H9 (cell line): ENCODE data around the gene RALGPS2. TPM values are rescaled to one million over a fixed set of nuclear protein-coding genes. Genes with fewer than 3 reads are reported as not detected.

ENCODE experiments used
- DNase-seq: peaks from one replicate; pipeline ENCODE4 v3.0.0-alpha.2; 2017
- H2AFZ ChIP-seq: one replicate; pipeline ENCODE4 v1.6.1; 2013; ENCODE audit warnings: mild to moderate bottlenecking, low read length, control low read depth, moderate library complexity
- H2AK5ac ChIP-seq: 2 replicates; pipeline ENCODE4 v1.6.1; 2013; ENCODE audit warnings: low read length, control low read depth, mixed read lengths; ENCODE audit not compliant: insufficient read length
- H2BK120ac ChIP-seq: one replicate; pipeline ENCODE4 v1.6.1; 2013; ENCODE audit warnings: low read depth, mild to moderate bottlenecking, low read length, control low read depth, inconsistent platforms; ENCODE audit not compliant: poor library complexity, severe bottlenecking
- H2BK12ac ChIP-seq: 2 replicates; pipeline ENCODE4 v1.6.1; 2013; ENCODE audit warnings: low read length, control low read depth, mixed read lengths, low read depth; ENCODE audit not compliant: insufficient read length
- H2BK15ac ChIP-seq: 2 replicates; pipeline ENCODE4 v1.6.1; 2013; ENCODE audit warnings: low read depth, low read length, control low read depth
- H2BK20ac ChIP-seq: one replicate; pipeline ENCODE4 v1.6.1; 2013; ENCODE audit warnings: low read depth, mild to moderate bottlenecking, low read length, control low read depth, inconsistent platforms; ENCODE audit not compliant: poor library complexity, severe bottlenecking
- H2BK5ac ChIP-seq: 2 replicates; pipeline ENCODE4 v1.6.1; 2013; ENCODE audit warnings: low read length, control low read depth, mixed read lengths; ENCODE audit not compliant: insufficient read length
- H3K14ac ChIP-seq: 2 replicates; pipeline ENCODE4 v1.6.1; 2013; ENCODE audit warnings: low read length, control low read depth; ENCODE audit not compliant: insufficient read depth
- H3K18ac ChIP-seq: 2 replicates; pipeline ENCODE4 v1.6.1; 2013; ENCODE audit warnings: low read depth, mild to moderate bottlenecking, mixed read lengths, low read length, control low read depth; ENCODE audit not compliant: insufficient read length
- H3K23ac ChIP-seq: 2 replicates; pipeline ENCODE4 v1.6.1; 2013; ENCODE audit warnings: low read length, control low read depth, mixed read lengths, low read depth; ENCODE audit not compliant: insufficient read length
- H3K23me2 ChIP-seq: 2 replicates; pipeline ENCODE4 v1.6.1; 2013; ENCODE audit warnings: low read depth, mild to moderate bottlenecking, mixed read lengths, low read length, control low read depth; ENCODE audit not compliant: insufficient read length, poor library complexity, severe bottlenecking
- H3K27ac ChIP-seq: 2 replicates; pipeline ENCODE4 v1.5.1; 2013; ENCODE audit warnings: low read length, control low read depth, mixed read lengths, low read depth; ENCODE audit not compliant: insufficient read length
- H3K27me3 ChIP-seq: 2 replicates; pipeline ENCODE4 v1.6.1; 2013; ENCODE audit warnings: low read length, control low read depth, inconsistent platforms; ENCODE audit not compliant: insufficient read depth
- H3K4ac ChIP-seq: 2 replicates; pipeline ENCODE4 v1.6.1; 2013; ENCODE audit warnings: low read depth, mild to moderate bottlenecking, control low read depth, inconsistent platforms, low read length, moderate library complexity
- H3K4me1 ChIP-seq: 2 replicates; pipeline ENCODE4 v1.6.1; 2013; ENCODE audit warnings: low read length, control low read depth, inconsistent platforms; ENCODE audit not compliant: insufficient read depth
- H3K4me2 ChIP-seq: 2 replicates; pipeline ENCODE4 v1.6.1; 2013; ENCODE audit warnings: low read length, control low read depth, mixed read lengths; ENCODE audit not compliant: insufficient read length, insufficient read depth
- H3K56ac ChIP-seq: 2 replicates; pipeline ENCODE4 v1.6.1; 2013; ENCODE audit warnings: low read depth, mild to moderate bottlenecking, mixed read lengths, low read length, control low read depth; ENCODE audit not compliant: insufficient read length
- H3K79me1 ChIP-seq: 2 replicates; pipeline ENCODE4 v1.6.1; 2013; ENCODE audit warnings: low read depth, mild to moderate bottlenecking, moderate library complexity, low read length, control low read depth, inconsistent platforms; ENCODE audit not compliant: insufficient read depth, poor library complexity, severe bottlenecking
- H3K79me2 ChIP-seq: 2 replicates; pipeline ENCODE4 v1.6.1; 2013; ENCODE audit warnings: low read length, control low read depth, inconsistent platforms; ENCODE audit not compliant: insufficient read depth
- H3K9ac ChIP-seq: 2 replicates; pipeline ENCODE4 v1.6.1; 2013; ENCODE audit warnings: low read length, control low read depth, mixed read lengths; ENCODE audit not compliant: insufficient read length; ENCODE audit errors: extremely low read depth
- H3K9me3 ChIP-seq: one replicate; pipeline ENCODE4 v1.6.1; 2013; ENCODE audit warnings: low read depth, low read length, inconsistent platforms; ENCODE audit not compliant: control insufficient read depth
- H3T11ph ChIP-seq: one replicate; pipeline ENCODE4 v1.6.1; 2013; ENCODE audit warnings: mild to moderate bottlenecking, low read length, control low read depth, inconsistent platforms
- H4K20me1 ChIP-seq: one replicate; pipeline ENCODE4 v1.6.1; 2013; ENCODE audit not compliant: control insufficient read depth, insufficient read length, insufficient read depth
- H4K5ac ChIP-seq: 2 replicates; pipeline ENCODE4 v1.6.1; 2013; ENCODE audit warnings: low read depth, mild to moderate bottlenecking, mixed read lengths, low read length, control low read depth; ENCODE audit not compliant: insufficient read length
- H4K8ac ChIP-seq: replicated peaks from 2 replicates; pipeline ENCODE4 v1.6.1; 2013; ENCODE audit warnings: low read length, control low read depth, mixed read lengths, low read depth; ENCODE audit not compliant: insufficient read length
- H4K91ac ChIP-seq: 2 replicates; pipeline ENCODE4 v1.6.1; 2013; ENCODE audit warnings: low read depth, mild to moderate bottlenecking, moderate library complexity, mixed read lengths, low read length, control low read depth; ENCODE audit not compliant: insufficient read length
- H3K27ac Mint-ChIP-seq, 3 experiments: 2 replicates in 2 of 3; 3 replicates in 1 of 3; pipeline ENCODE4 v1.8.0; 2020 to 2021; ENCODE audit warnings: mixed read lengths in 3 of 3, mild to moderate bottlenecking in 1 of 3, moderate library complexity in 1 of 3
- H3K27me3 Mint-ChIP-seq: 2 replicates; pipeline ENCODE4 v1.8.0; 2021; ENCODE audit warnings: low read depth, mild to moderate bottlenecking, moderate library complexity, mixed read lengths
- H3K36me3 Mint-ChIP-seq, 3 experiments: 2 replicates in 2 of 3; 3 replicates in 1 of 3; pipeline ENCODE4 v1.8.0; 2020 to 2021; ENCODE audit warnings: low read depth in 3 of 3, mixed read lengths in 3 of 3; ENCODE audit not compliant: insufficient read depth in 1 of 3
- H3K4me1 Mint-ChIP-seq, 2 experiments: 2 replicates each; pipeline ENCODE4 v1.8.0; 2020; ENCODE audit warnings: mixed read lengths in 2 of 2
- H3K4me3 Mint-ChIP-seq, 2 experiments: 2 replicates in 1 of 2; 3 replicates in 1 of 2; pipeline ENCODE4 v1.8.0; 2020 to 2021; ENCODE audit warnings: mild to moderate bottlenecking in 2 of 2, mixed read lengths in 2 of 2, moderate library complexity in 1 of 2
- H3K9me3 Mint-ChIP-seq, 2 experiments: 2 replicates in 1 of 2; 3 replicates in 1 of 2; pipeline ENCODE4 v1.8.0; 2020; ENCODE audit warnings: mild to moderate bottlenecking in 2 of 2, mixed read lengths in 2 of 2, moderate library complexity in 1 of 2
- WGBS: extraction: QIAGEN DNeasy Blood & Tissue Kit; methylation state at CpG from one replicate; pipeline ENCODE4 v1.1.7; 2013; ENCODE audit warnings: missing lambda C conversion rate, low lambda C conversion rate, mixed read lengths; ENCODE audit not compliant: insufficient read length; ENCODE audit errors: extremely low coverage; 5-methylcytosine and 5-hydroxymethylcytosine counted together
- total RNA-seq: library from RNA; stranded (reverse); gene quantifications from 2 replicates; pipeline ENCODE4 v1.2.1, GENCODE V29; 2021
- TF ChIP-seq, protein P1 (sequence below): fragments of 200-600 bp; sonication (generic); conservative IDR thresholded peaks from 3 replicates; pipeline ENCODE4 v1.8.0; 2021; ENCODE audit warnings: antibody characterized with exemption, mild to moderate bottlenecking

Gene RALGPS2
- total RNA-seq, 1 experiment from 2014 or later: 32.6 TPM

DNA sequence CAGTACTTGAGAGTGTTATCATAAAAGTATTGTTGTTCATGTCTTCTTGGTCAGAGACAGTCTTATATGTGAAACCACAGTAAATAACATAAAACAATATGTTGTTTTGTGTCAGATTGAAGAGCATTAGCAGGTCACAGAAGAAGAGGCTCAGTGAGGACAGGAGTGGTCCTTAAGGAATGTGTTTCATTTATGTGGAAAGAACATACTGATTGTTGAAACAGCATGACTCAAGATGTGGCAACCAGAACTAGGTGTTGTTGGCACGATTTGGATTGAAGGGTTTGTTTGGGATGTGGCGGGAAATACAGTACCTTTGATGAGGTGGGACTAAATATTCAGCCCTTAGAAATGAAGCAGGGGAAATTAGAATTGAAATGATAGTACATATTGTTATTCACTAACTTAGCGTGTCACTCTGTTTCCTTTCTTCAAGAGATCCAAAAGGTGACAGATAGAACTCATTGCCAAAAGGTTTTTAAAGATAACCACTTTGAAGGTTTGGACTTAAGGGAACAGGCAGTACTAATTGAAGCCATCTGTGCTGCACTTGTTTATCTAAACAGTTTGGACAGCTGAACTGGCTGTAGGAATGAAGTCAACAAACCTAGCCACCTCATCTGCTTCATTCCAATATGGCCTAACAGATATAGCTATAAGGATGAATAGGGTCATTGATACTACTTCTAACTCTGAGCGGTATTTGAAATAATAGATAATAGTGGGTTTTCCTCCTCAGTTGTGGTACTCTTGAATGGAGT is 14.4 kb downstream of the RALGPS2 start:
- Histone ChIP-seq H3K79me2 (no peaks in the 10 kb centered on the region), H3K23ac (no peak overlapping the region), H2BK20ac (no peak overlapping the region), H4K91ac (no peak overlapping the region), H3K18ac (no peak overlapping the region), H3K9ac (no peak overlapping the region), H3K27me3 (no peaks in the 10 kb centered on the region), H2BK15ac (no peak overlapping the region), H4K8ac (no peak overlapping the region), H4K5ac (no peak overlapping the region), H3K56ac (no peak overlapping the region), H4K20me1 (no peaks in the 10 kb centered on the region), H2BK120ac (no peak overlapping the region), H2BK12ac (no peak overlapping the region), H3K9me3 (no peaks in the 10 kb centered on the region), H2AFZ (no peak overlapping the region), H3K4me1 (no peaks in the 10 kb centered on the region), H2AK5ac (no peak overlapping the region), H3T11ph (no peak overlapping the region), H3K27ac (no peak overlapping the region), H3K4ac (no peak overlapping the region), H3K79me1 (no peaks in the 10 kb centered on the region), H2BK5ac (no peak overlapping the region), H3K4me2 (no peak overlapping the region), H3K23me2 (no peaks in the 10 kb centered on the region), H3K14ac (no peak overlapping the region)
- peak overlapping the region in 1 of 3 experiments; percentile 36; a peak in 2 of 7 replicates for H3K27ac Mint-ChIP-seq
- H3K27me3 Mint-ChIP-seq: no peaks in the 10 kb centered on the region
- H3K36me3 Mint-ChIP-seq: peaks cover 17 to 57% (median 46%) of the 10 kb centered on the region in 3 experiments; a peak in 6 of 7 replicates
- TF ChIP-seq, protein P1, sequence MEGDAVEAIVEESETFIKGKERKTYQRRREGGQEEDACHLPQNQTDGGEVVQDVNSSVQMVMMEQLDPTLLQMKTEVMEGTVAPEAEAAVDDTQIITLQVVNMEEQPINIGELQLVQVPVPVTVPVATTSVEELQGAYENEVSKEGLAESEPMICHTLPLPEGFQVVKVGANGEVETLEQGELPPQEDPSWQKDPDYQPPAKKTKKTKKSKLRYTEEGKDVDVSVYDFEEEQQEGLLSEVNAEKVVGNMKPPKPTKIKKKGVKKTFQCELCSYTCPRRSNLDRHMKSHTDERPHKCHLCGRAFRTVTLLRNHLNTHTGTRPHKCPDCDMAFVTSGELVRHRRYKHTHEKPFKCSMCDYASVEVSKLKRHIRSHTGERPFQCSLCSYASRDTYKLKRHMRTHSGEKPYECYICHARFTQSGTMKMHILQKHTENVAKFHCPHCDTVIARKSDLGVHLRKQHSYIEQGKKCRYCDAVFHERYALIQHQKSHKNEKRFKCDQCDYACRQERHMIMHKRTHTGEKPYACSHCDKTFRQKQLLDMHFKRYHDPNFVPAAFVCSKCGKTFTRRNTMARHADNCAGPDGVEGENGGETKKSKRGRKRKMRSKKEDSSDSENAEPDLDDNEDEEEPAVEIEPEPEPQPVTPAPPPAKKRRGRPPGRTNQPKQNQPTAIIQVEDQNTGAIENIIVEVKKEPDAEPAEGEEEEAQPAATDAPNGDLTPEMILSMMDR: no peak
- no peaks in the 10 kb centered on the region for H3K4me1 Mint-ChIP-seq
- WGBS: no CpG with 5 or more reads among the region's 4 CpGs
- H3K9me3 Mint-ChIP-seq: no peaks in the 10 kb centered on the region
- DNase-seq: no peak
- no peak overlapping the region for H3K4me3 Mint-ChIP-seq
